OCI-LY1 (cell line): ENCODE measurements around the gene BEND3.
A peak's percentile ranks its signal among the peaks of the same experiment; 100 is the strongest.
"Not testable (repeated sequence)": the region's sequence is repeated elsewhere in the genome, so short reads cannot be mapped to it uniquely, and the experiment has no call there.

ENCODE experiments used
- H2AFZ ChIP-seq: fragments of 200-600 bp; sonication (generic), shearing (Covaris generic); 2 replicates; pipeline ENCODE4 v1.6.0; 2014; ENCODE audit warnings: antibody characterized with exemption, mild to moderate bottlenecking, low read length
- H3F3A ChIP-seq: fragments of 200-600 bp; sonication (generic), shearing (Covaris generic); 2 replicates; pipeline ENCODE4 v1.6.0; 2014; ENCODE audit warnings: mild to moderate bottlenecking, antibody characterized with exemption, low read length, moderate library complexity; ENCODE audit not compliant: insufficient read depth
- H3K27ac ChIP-seq: fragments of 200-600 bp; sonication (generic); 2 replicates; pipeline ENCODE4 v1.5.1; 2014; ENCODE audit warnings: low read length, mixed run types, mild to moderate bottlenecking, low read depth; ENCODE audit not compliant: poor library complexity, severe bottlenecking
- H3K27me3 ChIP-seq: fragments of 200-600 bp; sonication (generic); 2 replicates; pipeline ENCODE4 v1.6.0; 2014; ENCODE audit warnings: antibody characterized with exemption, mild to moderate bottlenecking, low read length, moderate library complexity; ENCODE audit not compliant: insufficient read depth
- H3K36me3 ChIP-seq: fragments of 200-600 bp; sonication (generic); 2 replicates; pipeline ENCODE4 v1.6.1; 2014; ENCODE audit warnings: mild to moderate bottlenecking, antibody characterized with exemption, low read length, moderate library complexity, mixed read lengths; ENCODE audit not compliant: insufficient read depth
- H3K4me1 ChIP-seq: fragments of 200-600 bp; sonication (generic); 2 replicates; pipeline ENCODE4 v1.5.1; 2014; ENCODE audit warnings: mild to moderate bottlenecking, low read length, moderate library complexity; ENCODE audit not compliant: insufficient read depth, severe bottlenecking
- H3K4me2 ChIP-seq: fragments of 200-600 bp; sonication (generic), shearing (Covaris generic); 2 replicates; pipeline ENCODE4 v1.6.1; 2014; ENCODE audit warnings: low read length
- H3K4me3 ChIP-seq: fragments of 200-600 bp; sonication (generic); 2 replicates; pipeline ENCODE4 v1.5.1; 2014; ENCODE audit warnings: low read length, low read depth, mild to moderate bottlenecking, mixed read lengths; ENCODE audit not compliant: poor library complexity, severe bottlenecking
- H3K79me2 ChIP-seq: fragments of 200-600 bp; shearing (Covaris generic); 2 replicates; pipeline ENCODE4 v1.6.1; 2016; ENCODE audit warnings: mixed run types, low read length, mixed read lengths; ENCODE audit not compliant: insufficient read depth
- H3K9ac ChIP-seq: fragments of 200-600 bp; sonication (generic), shearing (Covaris generic); 2 replicates; pipeline ENCODE4 v1.6.1; 2014; ENCODE audit warnings: mild to moderate bottlenecking, low read length, mixed read lengths
- H3K9me2 ChIP-seq: fragments of 200-600 bp; sonication (generic), shearing (Covaris generic); 2 replicates; pipeline ENCODE4 v1.6.1; 2014; ENCODE audit warnings: low read depth, mild to moderate bottlenecking, low read length, mixed read lengths
- H3K9me3 ChIP-seq: fragments of 200-600 bp; shearing (Covaris generic); 2 replicates; pipeline ENCODE4 v1.6.1; 2014; ENCODE audit warnings: low read length, mixed read lengths
- H4K20me1 ChIP-seq: fragments of 200-600 bp; sonication (generic), shearing (Covaris generic); 2 replicates; pipeline ENCODE4 v1.6.0; 2016; ENCODE audit warnings: mild to moderate bottlenecking, low read length; ENCODE audit not compliant: insufficient read depth
- EZH2 ChIP-seq: fragments of 200-600 bp; sonication (generic), shearing (Covaris generic); IDR thresholded peaks from 2 replicates; pipeline ENCODE4 v1.8.0; 2017; ENCODE audit warnings: borderline replicate concordance, mixed run types, mild to moderate bottlenecking, antibody characterized with exemption, low read length, moderate library complexity, mixed read lengths
- TF ChIP-seq, protein P1 (sequence below): fragments of 200-600 bp; sonication (generic), shearing (Covaris generic); IDR thresholded peaks from 2 replicates; pipeline ENCODE4 v1.5.1; 2017; ENCODE audit warnings: mild to moderate bottlenecking, antibody characterized with exemption, low read length, moderate library complexity, mixed read lengths

Gene BEND3

GRCh38 chr6:107101211-107101610, 14.1 kb downstream of the BEND3 start:
- no peaks in the 10 kb centered on the region for H3K9me2 ChIP-seq
- H3K9ac ChIP-seq: peak overlapping the region; percentile 47; the same call in 1 of the 2 replicates
- TF ChIP-seq, protein P1, sequence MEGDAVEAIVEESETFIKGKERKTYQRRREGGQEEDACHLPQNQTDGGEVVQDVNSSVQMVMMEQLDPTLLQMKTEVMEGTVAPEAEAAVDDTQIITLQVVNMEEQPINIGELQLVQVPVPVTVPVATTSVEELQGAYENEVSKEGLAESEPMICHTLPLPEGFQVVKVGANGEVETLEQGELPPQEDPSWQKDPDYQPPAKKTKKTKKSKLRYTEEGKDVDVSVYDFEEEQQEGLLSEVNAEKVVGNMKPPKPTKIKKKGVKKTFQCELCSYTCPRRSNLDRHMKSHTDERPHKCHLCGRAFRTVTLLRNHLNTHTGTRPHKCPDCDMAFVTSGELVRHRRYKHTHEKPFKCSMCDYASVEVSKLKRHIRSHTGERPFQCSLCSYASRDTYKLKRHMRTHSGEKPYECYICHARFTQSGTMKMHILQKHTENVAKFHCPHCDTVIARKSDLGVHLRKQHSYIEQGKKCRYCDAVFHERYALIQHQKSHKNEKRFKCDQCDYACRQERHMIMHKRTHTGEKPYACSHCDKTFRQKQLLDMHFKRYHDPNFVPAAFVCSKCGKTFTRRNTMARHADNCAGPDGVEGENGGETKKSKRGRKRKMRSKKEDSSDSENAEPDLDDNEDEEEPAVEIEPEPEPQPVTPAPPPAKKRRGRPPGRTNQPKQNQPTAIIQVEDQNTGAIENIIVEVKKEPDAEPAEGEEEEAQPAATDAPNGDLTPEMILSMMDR: no peak
- no peak for TF ChIP-seq EZH2
- H3K4me3 ChIP-seq: peak overlapping the region; percentile 26
- H3K9me3 ChIP-seq: no peaks in the 10 kb centered on the region
- peaks cover 18% of the 10 kb centered on the region; the same call in 1 of the 2 replicates for H3K36me3 ChIP-seq
- H2AFZ ChIP-seq: no peak overlapping the region
- no peaks in the 10 kb centered on the region; the same call in 1 of the 2 replicates for H3F3A ChIP-seq
- peaks cover 63% of the 10 kb centered on the region for H3K4me1 ChIP-seq
- H3K79me2 ChIP-seq: 0 out of 2 replicates have a peak, but pooled peaks cover 2% of the 10 kb centered on the region
- H3K4me2 ChIP-seq: peak overlapping the region; percentile 48
- H4K20me1 ChIP-seq: no peaks in the 10 kb centered on the region
- H3K27ac ChIP-seq: peak overlapping the region; percentile 92
- H3K27me3 ChIP-seq: no peaks in the 10 kb centered on the region

- H3K27me3 ChIP-seq: no peaks in the 10 kb centered on the region
- peaks cover 36% of the 10 kb centered on the region for H3K36me3 ChIP-seq
- H3K9me2 ChIP-seq: no peaks in the 10 kb centered on the region
- H3K4me1 ChIP-seq: peaks cover 42% of the 10 kb centered on the region
- peak overlapping the region; percentile 47 for H3K27ac ChIP-seq
- H2AFZ ChIP-seq: no peak overlapping the region
- no peaks in the 10 kb centered on the region for H4K20me1 ChIP-seq
- H3K4me2 ChIP-seq: no peak overlapping the region
- H3K9me3 ChIP-seq: no peaks in the 10 kb centered on the region
- 0 out of 2 replicates have a peak, but pooled peaks cover 2% of the 10 kb centered on the region for H3K79me2 ChIP-seq
- no peak overlapping the region for H3K4me3 ChIP-seq
- no peaks in the 10 kb centered on the region for H3F3A ChIP-seq
- TF ChIP-seq EZH2: no peak
- TF ChIP-seq, protein P1: no peak
- no peak overlapping the region for H3K9ac ChIP-seq
These were observed 16.6 kb downstream of the BEND3 start for GRCh38 chr6:107098436-107099307.

- not testable (repeated sequence) for H4K20me1 ChIP-seq, H3K9ac ChIP-seq, H3K9me3 ChIP-seq, H3K4me2 ChIP-seq, H3K27me3 ChIP-seq, H3K27ac ChIP-seq, H2AFZ ChIP-seq, H3F3A ChIP-seq, H3K9me2 ChIP-seq, H3K79me2 ChIP-seq, H3K4me3 ChIP-seq
- Histone ChIP-seq H3K4me1 (peaks cover 13% of the 10 kb centered on the region), H3K36me3 (peaks cover 60% of the 10 kb centered on the region)
These were observed 30.9 kb downstream of the BEND3 start for GRCh38 chr6:107084459-107084858.
